NCI-H1436 treated with DMSO at 0.1 percent for 48 hours (cell line): ENCODE data around the gene SARS2.
"Not testable (repeated sequence)": the region's sequence is repeated elsewhere in the genome, so short reads cannot be mapped to it uniquely, and the experiment has no call there.

Source experiments
- DNase-seq: peaks from one replicate; lab custom pipeline; 2025; lab: John Stamatoyannopoulos, UW

The SARS2 gene

DNA sequence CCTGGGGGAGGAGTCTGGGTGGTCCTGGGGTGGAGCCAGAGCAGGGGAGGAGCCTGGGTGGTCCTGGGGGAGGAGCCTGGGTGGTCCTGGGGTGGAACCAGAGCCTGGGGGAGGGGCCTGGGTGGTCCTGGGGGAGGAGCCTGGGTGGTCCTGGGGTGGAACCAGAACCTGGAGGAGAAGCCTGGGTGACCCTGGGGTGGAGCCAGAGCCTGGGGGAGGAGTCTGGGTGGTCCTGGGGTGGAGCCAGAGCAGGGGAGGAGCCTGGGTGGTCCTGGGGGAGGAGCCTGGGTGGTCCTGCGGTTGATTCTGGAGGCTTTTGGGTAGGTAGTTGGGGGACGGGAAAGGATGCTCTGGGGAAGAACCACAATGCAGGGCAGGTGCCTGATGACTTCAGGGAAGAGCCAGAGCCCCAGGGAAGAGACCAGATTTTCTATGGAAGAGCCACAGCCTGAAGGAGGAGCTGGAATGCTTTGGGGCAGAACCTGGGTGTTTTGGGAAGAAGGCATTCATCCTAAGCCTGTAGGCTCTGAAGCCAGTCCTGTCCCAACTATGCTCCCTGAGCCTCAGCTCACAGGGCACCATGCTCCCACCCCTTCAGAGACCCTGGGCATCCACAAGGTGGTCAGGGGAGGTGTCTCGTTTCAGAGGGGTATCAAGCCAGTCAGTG lies 15.1 kb upstream of the SARS2 start:
- no peak for DNase-seq

DNA sequence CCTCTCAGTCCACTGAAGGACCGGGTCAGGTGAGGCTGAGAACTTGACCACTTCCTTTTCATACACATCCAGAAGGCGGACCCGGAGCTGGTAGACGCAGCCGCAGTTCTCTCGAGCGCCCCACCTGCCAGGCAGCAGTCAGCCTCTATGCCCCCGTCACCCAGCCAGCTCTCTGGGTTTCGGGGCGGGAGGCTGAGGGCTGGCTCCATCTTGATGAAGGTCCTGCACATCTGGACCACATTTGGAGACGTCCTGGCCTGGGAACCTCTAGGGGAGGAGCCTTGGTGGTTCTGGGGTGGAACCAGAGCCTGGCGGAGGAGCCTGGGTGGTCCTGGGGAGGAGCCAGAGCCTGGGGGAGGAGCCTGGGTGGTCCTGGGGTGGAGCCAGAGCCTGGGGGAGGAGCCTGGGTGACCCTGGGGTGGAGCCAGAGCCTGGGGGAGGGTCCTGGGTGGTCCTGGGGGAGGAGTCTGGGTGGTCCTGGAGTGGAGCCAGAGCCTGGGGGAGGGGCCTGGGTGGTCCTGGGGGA lies 14.5 kb upstream of the SARS2 start:
- DNase-seq: no peak

DNA sequence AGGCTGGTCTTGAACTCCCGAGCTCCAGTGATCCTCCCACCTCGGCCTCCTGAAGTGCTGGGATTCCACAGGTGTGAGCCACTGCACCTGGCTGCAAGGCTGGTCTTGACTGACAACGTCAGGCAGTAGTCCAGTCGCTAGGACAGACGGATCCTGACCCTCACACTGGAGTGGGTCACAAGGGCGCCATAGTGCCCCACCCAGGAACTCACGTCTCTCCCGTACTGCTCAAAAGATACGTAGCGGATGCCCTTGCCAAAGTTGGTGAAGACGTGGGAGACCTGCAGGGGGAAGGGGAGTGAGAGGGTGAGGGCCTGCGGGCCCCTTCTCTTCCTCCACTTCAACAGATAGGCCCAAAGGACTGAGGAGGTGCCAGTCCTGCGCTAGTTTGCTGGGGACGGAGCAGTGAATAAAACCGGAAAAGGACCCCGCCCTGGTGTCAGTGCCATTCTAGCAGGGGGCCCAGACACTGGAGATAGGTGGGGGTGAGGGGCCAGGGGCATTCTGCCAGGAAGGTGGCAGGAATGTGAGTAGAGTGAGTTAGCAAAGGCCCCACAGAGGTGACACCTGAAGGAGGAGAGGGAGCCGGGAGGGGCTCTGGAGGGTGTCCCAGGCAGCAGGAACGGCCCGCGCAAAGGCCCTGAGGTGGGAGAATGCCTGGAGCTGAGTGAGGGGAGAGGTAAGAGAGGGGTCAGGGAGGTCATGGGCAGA lies 12.1 kb upstream of the SARS2 start:
- no peak for DNase-seq

DNA sequence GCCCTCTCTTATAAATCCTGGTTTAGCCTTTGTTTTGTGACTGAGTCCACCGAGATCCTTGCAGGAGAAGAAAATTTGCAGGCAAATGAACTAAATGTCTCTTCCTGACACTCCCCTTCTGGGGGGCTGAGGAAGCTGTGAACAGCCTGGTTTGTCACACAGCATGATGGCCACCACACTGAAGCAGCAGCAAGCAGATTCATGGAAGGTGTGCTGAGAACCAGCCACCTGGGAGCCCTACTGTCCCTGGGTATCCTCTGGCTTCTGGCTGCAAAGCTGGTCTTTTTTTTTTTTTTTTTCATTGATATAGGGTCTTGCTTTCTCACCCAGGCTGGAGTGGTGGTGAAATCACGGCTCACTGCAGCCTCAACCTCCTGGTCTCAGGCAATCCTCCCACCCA lies 11.4 kb upstream of the SARS2 start:
- DNase-seq: no peak

DNA sequence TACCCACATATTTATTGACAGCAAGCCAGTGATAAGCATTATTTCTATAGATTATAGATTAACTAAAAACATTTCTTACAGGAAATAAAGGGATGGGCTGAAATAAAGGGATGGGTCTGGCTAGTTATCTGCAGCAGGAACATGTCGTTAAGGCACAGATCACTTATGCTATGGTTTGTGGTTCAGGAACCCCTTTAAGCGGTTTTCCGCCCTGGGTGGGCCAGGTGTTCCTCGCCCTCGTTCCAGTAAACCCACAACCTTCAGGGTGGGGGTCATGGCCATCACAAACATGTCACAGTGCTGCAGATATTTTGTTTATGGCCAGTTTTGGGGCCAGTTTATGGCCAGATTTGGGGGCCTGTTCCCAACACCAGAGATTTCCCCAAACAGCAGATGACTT lies 10.9 kb upstream of the SARS2 start:
- DNase-seq: not testable (repeated sequence)

DNA sequence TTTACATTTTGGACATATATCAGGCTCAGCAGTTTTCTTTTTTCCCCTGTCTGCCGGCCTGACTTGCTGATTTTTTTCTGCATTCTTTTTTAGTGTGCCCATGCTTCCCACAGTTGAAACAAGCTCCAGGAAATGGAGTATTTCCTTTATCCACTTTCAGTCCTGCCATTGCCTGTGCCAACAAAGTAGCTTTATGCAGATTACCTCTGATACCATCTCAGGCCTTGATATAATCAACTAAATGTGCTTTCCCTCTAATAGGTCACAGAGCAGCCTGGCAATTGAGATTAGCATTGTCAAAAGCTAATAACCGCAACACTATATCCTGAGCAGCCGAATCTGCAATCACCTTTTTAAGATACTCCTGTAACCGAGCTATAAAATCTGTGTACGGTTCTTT lies 9.4 kb upstream of the SARS2 start:
- DNase-seq: no peak

DNA sequence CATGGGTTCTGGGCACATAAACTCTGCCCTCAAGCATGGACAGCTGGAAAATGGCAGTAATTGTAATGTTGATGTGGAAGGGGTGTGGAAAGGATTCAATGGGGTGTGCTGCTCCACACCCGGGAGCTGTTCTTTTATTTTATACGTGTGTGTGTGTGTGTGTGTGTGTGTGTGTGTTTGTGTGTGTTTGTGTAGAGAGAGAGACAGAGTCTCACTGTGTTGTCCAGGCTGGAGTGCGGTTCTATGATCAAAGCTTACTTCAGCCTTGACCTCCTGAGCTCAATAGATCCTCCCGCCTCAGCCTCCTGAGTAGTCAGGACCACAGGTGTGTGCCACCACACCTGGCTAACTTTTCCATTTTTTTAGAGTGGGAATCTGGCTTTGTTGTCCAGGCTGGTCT lies 3.0 kb upstream of the SARS2 start:
- no peak for DNase-seq

DNA sequence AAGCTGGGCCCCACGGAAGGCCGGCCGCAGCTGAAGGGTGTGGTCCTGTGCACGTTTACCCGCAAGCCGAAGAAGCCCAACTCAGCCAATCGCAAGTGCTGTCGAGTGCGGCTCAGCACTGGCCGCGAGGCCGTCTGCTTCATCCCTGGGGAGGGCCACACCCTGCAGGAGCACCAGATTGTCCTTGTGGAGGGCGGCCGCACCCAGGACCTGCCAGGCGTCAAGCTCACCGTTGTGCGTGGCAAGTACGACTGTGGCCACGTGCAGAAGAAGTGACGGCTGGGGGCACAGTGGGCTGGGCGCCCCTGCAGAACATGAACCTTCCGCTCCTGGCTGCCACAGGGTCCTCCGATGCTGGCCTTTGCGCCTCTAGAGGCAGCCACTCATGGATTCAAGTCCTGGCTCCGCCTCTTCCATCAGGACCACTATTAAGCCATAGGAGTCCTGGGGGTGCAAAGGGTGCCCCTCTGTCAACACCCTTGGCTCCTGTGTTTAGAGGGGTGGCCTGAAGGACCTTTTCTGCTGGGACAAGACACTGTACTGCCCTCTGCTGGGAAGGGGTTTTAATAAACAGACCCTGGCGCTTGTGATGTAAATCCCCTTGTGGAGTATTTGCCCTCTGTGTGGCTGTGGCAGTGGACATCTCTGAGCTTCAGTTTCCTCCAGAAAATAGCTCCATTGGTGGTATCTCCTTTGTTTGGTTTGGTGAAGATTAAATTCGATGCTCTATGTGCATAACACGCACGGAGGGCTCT lies 2.0 kb upstream of the SARS2 start:
- DNase-seq: no peak

DNA sequence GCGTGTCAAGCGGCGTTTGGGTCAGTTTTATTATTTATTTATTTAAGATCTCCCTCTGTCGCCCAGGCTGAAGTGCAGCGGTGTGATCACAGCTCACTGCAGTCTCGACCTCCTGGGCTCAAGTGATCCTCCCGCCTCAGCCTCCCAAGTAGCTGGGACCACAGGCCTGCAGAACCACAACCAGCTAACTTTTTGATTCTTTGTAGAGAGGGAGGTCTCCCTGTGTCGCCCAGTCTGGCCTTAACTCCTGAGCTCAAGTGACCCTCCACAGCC lies 894 bp upstream of the SARS2 start:
- DNase-seq: no peak

DNA sequence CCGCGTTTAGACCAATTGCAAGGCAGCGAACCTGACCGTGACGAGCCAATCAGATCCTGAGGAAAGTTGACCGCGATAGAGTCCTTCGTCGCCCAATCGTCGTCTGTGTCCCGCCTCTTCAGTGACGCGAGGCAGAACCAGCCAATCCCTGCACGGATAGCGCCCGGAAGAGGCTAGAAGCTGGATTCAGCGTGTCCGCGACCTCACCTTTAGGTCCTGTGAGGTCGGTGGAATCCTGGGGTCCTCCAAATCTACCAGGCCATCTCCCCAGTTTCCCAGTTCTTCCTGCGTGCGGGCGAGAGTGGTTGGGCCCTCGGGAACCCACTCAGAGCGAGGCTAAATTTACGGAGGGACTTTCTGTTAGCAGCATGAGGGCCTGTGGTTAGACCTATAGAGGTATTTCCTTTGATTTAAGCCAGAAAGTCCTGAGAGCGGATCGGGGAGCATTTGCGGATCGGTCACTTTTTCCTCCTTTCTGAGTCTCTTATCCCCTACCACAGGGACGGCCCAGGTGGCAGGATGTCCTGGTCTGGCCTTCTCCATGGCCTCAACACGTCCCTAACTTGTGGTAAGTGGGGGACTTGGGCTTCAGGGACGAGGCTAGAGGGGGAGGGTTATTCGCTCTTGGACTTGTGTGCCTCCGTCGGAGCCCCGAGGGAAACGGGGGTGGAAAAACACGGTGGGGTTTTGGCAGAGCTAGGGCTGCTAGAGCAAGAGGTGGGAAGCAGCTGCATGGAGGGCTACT lies 385 bp upstream of the SARS2 start, which contains the start of gene MRPS12:
MRPS12 (plus strand) TSS at position 169 of the 745 bp plus-strand sequence; CDS start at position 520, 351 bp downstream.
- DNase-seq: peak; percentile 97

DNA sequence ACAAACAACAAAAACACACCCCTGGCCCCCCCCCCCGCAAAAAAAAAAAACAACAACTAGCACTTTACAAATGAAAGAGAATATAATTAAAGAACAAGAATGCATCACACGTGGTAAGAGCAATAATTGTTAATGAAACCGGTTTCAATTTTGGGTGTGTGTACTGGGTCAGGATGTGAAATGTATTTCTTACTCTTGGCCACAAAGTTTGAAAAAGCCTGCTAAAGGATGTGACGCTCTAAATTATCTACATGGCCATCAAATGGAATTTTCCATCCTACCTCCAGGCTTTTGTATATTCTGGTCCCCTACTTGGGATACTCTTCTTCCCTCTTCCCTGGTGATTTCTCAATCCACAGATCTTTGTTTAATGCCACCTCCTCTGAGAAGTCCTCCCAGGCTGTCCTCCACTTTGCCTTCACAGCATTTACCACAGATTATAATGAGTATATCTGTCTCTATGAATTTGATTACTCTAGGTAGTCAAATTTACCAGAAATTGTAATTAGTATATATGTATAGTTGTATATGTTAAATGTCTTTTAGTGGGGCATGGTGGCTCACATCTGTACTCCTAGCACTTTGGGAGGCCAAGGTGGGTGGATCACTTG lies 2.1 kb downstream of the SARS2 start:
- DNase-seq: no peak

DNA sequence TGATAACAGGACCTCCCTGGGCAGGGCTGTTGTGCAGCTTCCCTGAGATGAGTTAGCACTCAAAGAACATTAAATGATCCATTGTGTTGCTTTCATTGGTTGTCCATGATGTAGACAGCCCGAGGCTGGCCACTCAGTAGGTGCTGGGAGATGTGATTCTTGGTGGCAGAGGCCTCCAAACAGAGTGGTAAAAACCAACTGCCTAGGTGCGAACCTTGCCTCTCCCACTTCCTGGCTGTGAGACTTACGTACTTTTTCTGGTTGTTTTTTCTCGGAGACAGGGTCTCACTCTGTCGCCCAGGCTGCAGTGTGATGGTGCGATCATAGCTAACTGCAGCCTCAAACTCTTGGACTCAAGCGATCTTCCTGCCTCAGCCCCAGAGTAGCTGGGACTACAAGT lies 6.2 kb downstream of the SARS2 start:
- DNase-seq: no peak

DNA sequence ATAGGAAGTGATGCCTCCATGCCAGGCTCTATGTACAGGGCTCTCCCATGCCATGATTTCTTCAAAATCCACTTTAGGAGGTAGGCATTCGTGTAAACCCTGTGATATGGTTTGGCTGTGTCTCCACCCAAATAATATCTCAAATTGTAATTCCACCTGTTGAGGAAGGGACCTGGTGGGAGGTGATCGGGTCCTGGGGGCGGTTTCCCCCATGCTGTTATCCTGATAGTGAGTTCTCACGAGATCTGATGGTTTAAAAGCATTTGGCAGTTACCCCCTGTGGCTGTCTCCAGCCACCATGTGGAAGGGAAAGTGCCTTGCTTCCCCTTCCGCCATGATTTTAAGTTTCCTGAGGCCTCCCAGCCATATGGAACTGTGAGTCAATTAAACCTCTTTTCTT lies 8.1 kb downstream of the SARS2 start:
- DNase-seq: no peak

DNA sequence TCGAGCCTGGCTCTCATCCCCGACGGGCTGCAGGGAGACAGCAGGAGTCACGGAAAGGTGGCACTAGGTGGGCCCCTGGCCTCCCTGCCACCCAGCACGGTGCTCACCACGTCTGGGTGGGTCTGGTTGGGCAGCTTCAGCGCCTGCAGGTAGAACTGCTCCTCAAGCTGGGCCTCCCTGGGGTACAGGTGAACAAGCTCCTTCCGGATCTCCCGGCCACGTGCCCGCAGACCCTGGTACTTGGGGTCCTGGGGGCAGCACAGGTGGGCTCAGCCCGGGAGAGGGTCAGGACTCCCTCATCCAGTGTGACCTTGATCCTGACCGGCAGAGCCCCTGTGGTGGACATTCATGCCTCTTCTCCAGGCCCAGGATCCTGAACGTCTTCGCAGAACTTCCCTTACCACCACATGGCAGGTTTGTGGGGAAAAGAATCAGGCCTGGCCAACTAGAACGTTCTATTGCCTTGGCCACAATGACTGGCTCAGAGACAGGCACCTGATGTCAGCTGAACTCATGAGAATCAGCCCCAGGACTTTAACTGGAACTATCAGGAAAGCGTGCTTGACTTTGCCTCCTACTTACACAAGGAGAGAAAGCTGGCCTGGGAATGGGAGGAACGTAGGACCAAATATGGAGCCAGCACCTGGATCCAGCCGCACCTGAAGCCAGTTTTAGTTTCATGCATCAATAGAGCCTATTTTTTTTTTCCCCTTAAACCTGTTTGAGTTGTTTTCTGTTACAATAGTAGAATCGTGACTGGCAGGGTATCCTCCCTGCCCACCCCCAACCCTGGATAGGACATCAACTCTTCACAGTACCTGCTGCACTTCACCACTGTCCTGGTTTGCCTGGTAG lies 8.9 kb downstream of the SARS2 start:
- no peak for DNase-seq

DNA sequence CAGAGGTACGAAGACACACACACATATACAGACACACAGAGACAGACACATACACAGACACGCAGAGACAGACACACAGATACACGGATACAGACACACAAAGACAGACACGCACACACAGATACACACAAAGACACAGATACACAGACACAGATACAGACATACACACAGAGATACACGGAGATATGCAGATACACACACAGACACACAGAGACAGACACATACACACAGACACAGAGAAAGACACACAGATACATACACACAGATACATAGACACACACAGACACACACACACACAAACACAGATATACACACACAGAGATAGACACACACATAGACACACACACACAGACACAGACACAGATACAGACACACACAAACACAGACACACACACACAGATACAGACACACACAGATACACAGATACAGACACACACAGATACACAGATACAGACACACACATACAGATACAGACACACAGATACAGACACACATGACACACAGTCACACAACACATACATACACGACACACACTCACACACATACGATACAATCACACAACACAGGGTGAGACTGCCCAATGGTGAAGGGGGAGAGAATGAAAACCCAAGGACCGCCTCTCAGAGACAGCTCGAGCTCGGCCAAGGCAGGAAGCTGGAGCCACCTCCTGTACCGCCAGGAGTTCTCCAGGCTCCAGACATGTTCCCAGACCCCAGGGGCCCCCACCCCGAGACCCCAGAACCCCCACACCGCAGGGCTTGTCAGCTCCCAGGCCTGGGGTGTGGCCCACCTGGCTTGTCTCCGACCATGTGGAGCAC lies 9.8 kb downstream of the SARS2 start:
- DNase-seq: no peak

DNA sequence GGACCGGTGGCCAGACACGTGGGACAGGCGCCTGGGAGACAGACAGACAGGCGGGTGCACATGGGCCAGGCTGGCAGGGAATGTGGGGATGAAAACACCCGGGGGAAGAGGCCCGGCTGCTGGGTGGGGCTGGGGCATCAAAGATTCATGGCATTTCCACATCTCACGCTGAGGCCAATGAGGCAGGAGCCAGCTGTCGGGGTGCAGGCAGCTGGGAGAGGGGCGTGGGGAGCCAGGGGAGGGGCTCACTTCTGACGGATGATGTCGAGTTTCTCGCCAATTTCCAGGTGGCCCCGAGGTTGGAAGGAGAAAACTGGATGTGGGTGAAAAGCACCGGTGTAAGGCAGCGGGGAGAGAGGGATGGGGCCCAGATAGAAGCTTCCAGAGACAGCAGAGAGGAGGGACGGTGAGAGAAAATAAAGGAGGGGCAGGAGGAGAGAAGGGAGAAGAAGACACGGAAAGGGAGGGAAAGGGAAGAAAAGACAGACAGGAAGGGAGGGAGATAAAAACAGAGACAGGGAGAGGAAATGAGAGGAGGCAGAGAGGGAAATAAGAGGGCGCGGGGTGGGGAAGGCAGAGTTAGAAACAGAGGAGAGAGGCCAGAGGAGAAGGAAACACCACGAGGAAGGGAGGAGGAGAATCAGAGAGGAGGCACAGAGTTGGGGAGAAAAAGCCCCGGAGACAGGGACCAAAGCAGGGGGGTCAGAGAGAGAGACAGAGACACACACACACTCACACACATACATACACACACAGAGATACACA lies 10.5 kb downstream of the SARS2 start:
- no peak for DNase-seq

DNA sequence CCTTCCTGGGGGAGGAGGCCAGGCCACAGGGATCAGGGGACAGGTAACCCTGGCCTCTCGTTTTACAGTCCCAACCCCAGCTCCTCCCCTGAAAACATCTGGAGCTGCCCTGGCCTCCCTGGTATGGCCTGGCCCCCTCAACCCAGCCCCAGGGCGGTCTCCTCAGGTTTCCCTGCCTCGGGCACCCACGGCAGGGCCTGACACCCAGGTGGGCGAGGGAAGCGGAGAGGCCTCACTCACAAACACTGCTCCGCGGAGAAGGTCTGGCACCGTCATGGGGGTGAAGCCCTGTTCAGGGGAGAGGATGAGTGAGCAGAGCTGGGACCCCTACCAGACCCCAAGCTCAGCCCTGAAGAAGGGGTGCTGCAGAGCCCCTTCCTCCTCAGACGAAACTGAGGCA lies 12.0 kb downstream of the SARS2 start:
- DNase-seq: no peak

DNA sequence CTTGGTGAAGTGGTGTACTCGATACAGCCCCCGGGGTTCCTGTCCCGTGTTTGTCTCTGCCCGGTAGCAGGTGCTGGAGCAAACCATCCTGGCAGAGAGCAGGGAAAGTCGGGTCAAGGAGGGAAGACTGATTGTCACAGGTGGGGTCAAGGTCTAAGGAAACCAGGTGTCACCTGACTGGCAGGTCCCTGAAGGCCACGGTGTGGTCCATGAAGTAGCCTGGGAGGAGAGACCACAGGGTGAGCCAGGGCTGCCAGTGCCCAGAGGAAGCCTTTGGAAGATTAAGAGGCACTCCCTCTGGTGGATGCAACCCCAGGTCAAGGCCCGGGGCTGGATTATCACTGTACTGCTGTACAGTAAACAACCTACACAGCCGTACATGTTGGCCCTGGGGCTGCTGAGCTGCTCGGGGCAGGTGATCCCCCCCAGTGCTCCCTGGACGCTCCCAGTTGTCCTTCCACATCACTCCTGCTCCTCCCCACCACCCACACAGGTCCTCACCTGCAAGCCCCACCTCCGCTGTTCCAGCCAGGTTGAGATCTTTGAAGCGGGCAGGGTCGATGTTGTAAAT lies 12.6 kb downstream of the SARS2 start:
- no peak for DNase-seq

DNA sequence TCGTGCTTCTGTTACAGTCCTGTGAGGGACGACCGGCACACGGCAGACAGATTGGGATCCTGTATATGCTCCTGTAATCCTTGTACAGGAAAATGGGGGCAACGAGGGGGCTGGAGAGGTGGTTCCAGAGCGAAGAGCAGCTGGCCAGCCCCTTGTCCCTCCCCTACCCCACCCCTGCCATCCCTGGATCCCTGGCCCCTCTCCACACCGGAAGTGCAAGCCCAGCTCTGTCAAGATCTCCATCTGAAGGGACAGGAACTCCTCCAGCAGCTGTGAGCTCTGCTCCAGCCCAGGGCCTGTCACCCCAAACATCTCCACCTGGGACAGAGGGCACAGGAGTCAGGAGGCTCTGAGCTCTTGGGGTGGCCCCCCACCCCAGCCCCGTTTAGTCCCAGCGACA lies 13.0 kb downstream of the SARS2 start:
- no peak for DNase-seq
